LNCaP clone FGC (cell line): ENCODE data around the gene SCFD1.
"Not testable (repeated sequence)": the region's sequence is repeated elsewhere in the genome, so short reads cannot be mapped to it uniquely, and the experiment has no call there.

Source experiments
- DNase-seq: peaks from one replicate; pipeline ENCODE4 v3.0.0-alpha.2; 2011; ENCODE audit warnings: low read depth
- H3K4me3 ChIP-seq: 2 replicates; pipeline ENCODE4 v1.5.1; 2011; ENCODE audit warnings: mild to moderate bottlenecking, low read depth, low read length, control low read depth
- TF ChIP-seq, protein P1 (sequence below): IDR thresholded peaks from 2 replicates; pipeline ENCODE4 v1.5.1; 2012; ENCODE audit warnings: mild to moderate bottlenecking; ENCODE audit not compliant: control insufficient read depth, insufficient read depth; ENCODE audit errors: extremely low read depth

The SCFD1 gene

DNA sequence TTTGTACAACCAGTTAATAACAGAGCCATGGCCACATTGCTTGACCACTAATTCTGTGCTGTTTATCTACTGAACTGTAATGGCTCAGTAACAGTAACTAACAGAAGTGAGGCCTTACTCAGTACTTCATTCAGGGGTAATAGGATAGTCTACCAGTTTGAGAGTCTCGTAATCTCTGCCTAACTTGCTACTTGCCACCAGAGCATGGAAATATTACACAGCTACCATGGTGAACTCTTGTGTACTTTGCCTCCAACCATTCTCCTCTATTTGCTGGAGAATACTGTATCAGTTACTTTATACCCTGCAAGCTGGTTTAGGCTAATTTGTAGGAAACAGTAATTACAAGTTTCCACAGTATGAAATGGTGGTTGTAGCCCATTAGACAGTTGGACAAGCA, 10.6 kb downstream of the SCFD1 start:
- DNase-seq, result no peak
- H3K4me3 ChIP-seq, result no peak overlapping the region
- TF ChIP-seq, protein P1, sequence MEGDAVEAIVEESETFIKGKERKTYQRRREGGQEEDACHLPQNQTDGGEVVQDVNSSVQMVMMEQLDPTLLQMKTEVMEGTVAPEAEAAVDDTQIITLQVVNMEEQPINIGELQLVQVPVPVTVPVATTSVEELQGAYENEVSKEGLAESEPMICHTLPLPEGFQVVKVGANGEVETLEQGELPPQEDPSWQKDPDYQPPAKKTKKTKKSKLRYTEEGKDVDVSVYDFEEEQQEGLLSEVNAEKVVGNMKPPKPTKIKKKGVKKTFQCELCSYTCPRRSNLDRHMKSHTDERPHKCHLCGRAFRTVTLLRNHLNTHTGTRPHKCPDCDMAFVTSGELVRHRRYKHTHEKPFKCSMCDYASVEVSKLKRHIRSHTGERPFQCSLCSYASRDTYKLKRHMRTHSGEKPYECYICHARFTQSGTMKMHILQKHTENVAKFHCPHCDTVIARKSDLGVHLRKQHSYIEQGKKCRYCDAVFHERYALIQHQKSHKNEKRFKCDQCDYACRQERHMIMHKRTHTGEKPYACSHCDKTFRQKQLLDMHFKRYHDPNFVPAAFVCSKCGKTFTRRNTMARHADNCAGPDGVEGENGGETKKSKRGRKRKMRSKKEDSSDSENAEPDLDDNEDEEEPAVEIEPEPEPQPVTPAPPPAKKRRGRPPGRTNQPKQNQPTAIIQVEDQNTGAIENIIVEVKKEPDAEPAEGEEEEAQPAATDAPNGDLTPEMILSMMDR, result no peak

DNA sequence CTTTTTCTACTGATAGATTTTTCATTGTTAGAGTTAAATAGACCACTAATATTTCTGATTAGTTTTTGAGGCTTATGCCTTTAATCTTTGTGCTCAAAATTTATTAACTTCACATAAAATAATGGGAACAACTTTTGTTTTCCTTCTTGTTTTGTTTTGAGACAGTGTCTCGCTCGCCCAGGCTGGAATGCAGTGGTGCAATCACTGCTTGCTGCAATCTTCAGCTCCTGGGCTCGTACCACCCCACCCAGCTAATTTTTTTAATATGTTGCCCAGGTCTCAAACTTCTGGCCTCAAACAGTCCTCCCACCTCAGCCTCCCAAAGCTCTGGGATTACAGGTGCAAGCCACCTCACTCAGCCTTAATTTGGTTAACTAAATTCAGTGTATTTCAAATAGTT, 16.8 kb downstream of the SCFD1 start:
- TF ChIP-seq, protein P1, result no peak

DNA sequence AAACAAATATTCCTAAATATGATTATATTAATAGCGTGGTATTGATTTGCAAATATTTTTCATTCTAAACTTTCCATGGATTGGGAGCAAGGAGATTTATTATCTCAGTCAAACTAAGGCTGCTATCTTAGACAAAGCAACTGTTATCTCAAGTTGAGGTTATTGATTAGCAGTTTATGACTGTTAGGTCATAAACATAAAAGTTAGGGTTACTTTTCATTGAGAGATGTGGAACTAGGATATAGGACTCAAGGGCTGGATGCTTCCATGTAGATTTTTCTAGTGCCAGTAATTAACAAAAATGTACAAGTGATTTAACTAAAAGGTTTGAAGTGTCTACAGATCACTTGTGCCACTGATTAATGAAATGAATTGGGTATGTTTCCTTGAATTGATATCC, 19.1 kb downstream of the SCFD1 start:
- DNase-seq, result no peak
- no peak overlapping the region for H3K4me3 ChIP-seq
- TF ChIP-seq, protein P1, result no peak

More for the DNA sequence above, 16.8 kb downstream of the SCFD1 start:
- no peak for DNase-seq
- H3K4me3 ChIP-seq, result no peak overlapping the region

DNA sequence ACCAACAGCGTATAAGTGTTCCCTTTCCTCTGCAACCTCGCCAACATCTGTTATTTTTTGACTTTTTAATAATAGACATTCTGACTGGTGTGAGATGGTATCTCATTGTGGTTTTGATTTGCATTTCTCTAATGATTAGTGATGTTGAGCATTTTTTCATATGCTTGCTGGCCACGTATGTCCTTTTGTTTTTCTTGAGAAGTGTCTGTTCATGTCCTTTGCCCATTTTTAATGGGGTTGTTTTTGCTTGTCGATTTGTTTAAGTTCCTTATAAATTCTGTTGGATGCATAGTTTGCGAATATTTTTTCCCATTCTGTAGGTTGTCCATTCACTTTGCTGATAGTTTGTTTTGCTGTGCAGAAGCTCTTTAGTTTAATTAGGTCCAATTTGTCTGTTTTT, 22.3 kb downstream of the SCFD1 start:
- not testable (repeated sequence) for H3K4me3 ChIP-seq, DNase-seq

DNA sequence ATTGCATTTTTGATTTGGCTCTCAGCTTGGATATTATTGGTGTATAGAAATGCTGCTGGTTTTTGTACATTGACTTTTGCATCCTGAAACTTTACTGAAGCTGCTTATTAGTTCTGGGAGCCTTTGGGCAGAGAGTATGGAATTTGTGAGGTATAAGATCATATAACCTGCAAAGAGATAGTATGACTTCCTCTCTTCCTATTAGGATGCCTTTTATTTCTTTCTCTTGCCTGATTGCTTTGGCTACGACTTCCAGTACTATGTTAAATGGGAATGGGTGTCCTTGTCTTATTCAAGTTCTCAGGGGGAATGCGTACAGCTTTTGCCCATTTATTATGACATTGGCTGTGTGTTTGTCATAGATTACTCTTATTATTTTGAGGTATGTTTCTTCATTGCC, 23.5 kb downstream of the SCFD1 start:
- TF ChIP-seq, protein P1, result no peak
- DNase-seq, result no peak
- no peak overlapping the region for H3K4me3 ChIP-seq

DNA sequence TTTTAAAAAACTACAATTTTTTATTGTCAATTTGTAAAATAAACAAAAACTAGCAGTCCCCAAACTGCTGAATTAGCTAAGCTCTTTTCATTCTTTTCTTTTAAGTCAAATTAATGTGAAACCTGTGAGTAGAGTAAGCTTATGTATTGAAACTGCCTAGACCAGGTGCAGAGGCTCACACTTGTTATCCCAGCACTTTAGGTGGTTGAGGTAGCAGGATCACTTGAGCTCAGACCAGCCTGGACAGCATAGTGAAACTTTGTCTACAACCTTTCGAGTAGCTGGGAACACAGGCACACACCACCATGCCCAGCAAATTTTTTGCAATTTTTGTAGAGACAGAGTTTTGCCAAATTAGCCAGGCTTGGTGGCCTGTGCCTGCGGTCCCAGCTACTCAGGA, 26.4 kb downstream of the SCFD1 start:
- no peak overlapping the region for H3K4me3 ChIP-seq
- no peak for DNase-seq
- TF ChIP-seq, protein P1, result no peak

DNA sequence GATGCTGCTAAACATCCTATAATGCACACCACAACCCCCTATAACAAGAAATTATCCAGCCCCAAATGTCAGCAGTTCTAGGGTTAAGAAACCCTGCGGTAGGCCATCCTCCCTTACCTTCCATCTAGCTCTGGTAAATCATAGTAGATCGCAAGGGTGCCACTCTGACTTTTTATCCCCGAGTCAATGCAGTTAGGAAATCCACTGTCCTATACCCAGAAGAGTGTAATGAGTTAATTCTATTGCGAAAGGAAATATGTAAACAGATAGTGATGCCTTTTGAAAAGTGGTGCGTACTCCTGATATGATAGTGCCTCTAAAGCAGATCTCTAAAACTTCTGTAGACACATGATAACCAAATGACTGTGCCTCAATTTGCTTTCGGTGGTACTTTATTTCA, 29.8 kb downstream of the SCFD1 start:
- TF ChIP-seq, protein P1, result no peak
- no peak overlapping the region for H3K4me3 ChIP-seq
- no peak for DNase-seq
